ENCODE results near the gene INSR.

INSR gene

DNA sequence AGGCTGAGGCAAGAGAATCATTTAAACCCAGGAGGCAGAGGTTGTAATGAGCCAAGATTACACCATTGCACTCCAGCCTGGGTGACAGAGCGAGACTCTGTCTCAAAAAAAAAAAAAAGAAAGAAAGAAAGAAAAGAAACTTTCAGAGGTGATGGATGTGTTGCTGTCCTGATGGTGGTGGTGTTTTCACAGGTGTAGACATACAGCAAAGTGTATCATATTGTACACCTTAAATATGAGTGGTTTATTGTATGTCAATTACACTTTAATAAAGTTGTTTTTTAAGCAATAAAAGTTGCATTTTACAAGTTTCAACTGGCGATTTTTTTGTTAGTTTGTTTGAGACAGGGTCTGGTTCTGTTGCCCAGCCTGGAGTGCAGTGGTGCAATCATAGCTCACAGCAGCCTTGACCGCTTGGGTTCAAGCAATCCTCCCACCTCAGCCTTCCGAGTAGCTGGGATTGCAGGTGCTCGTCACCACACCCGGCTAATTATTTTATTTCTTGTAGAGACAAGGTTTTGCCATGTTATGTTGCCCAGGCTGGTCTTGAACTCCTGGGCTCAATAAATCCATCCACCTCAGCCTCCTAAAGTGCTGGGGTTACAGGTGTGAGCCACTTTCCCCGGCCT, 13.5 kb upstream of the INSR start:
- no peak overlapping the region for H3K4me3 ChIP-seq (ENCODE audit: low read depth, low read length)
- TF ChIP-seq, protein P1, sequence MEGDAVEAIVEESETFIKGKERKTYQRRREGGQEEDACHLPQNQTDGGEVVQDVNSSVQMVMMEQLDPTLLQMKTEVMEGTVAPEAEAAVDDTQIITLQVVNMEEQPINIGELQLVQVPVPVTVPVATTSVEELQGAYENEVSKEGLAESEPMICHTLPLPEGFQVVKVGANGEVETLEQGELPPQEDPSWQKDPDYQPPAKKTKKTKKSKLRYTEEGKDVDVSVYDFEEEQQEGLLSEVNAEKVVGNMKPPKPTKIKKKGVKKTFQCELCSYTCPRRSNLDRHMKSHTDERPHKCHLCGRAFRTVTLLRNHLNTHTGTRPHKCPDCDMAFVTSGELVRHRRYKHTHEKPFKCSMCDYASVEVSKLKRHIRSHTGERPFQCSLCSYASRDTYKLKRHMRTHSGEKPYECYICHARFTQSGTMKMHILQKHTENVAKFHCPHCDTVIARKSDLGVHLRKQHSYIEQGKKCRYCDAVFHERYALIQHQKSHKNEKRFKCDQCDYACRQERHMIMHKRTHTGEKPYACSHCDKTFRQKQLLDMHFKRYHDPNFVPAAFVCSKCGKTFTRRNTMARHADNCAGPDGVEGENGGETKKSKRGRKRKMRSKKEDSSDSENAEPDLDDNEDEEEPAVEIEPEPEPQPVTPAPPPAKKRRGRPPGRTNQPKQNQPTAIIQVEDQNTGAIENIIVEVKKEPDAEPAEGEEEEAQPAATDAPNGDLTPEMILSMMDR (IDR thresholded peaks at IDR 0.05; ENCODE audit: low read depth, low read length), result no peak

DNA sequence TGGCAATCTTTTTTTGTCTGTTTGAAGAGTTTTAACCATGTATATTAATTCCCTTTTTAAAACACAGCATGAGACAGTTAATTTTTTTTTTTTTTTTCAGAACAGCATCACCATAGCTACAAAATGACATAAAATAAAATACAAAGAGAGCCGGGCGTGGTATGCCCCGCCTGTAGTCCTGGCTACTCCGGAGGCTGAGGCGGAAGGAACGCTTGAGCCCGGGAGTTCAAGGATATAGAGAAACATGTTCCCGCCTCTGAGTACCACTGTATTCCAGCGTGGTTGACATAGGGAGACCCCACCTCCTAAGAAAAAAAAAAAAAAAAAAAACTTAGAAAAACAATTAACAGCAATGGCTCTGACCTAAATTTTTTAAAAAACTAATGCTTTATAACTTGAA, 10.0 kb upstream of the INSR start:
- H3K4me3 ChIP-seq (ENCODE audit: low read depth, low read length), result no peak overlapping the region
- TF ChIP-seq, protein P1 (IDR thresholded peaks at IDR 0.05; ENCODE audit: low read depth, low read length), result no peak

- TF ChIP-seq, protein P1 (IDR thresholded peaks at IDR 0.05; ENCODE audit: low read depth, low read length), result no peak
Measured at GRCh38 chr19:7303470-7303869, 9.3 kb upstream of the INSR start.

GRCh38 chr19:7301525-7301924, 7.3 kb upstream of the INSR start:
- H3K4me3 ChIP-seq (ENCODE audit: low read depth, low read length), result no peak overlapping the region
- TF ChIP-seq, protein P1 (IDR thresholded peaks at IDR 0.05; ENCODE audit: low read depth, low read length), result no peak

More at GRCh38 chr19:7303470-7303869, 9.3 kb upstream of the INSR start:
- no peak overlapping the region for H3K4me3 ChIP-seq (ENCODE audit: low read depth, low read length)

DNA sequence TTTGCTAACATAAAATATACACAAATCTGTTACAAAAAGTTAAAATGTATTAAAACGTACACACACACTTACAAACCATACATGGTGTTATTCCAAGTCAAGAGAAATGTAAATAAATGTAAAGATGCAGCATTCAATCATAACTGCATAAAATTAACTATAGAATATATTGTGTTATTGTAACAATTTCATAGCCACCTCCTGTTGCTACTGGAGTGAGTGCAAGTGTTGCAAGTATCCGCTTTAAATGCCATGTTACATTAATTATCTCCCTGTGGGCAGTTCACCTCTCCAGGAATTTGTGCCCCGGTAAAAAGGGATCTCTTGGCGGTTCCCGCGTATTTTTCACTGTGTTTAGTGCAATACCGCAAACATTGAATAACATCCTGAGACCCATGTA, 3.5 kb upstream of the INSR start:
- H3K4me3 ChIP-seq (ENCODE audit: low read depth, low read length), result no peak overlapping the region

DNA sequence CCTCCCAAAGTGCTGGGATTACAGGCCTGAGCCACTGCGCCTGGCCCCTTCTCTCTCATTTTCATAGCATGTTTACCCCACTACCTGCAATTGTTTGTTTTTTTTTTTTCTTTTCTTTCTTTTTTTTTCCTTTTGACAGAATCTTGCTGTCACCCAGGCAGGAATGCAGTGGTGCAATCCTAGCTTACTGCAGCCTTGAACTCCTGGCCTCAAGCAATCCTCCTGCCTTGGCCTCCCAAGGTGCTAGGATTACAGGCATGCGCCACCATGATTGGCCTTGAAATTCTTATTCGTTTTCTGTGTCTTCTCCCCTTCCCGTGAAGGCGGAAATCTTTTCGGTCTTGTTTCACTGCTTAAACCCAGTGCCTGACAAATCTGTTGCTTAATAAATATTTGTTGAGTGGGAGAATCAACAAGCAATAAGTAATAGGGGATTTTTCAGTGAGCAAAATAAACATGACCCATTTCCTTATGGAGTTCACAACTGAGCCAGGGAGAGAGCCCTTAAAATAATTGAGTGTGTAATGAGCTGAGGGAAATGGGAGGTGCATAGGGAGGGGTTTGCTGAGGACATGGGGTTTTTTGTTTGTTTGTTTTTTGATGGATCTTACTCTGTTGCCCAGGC, 1.8 kb upstream of the INSR start:
- no peak overlapping the region for H3K4me3 ChIP-seq (ENCODE audit: low read depth, low read length)
- TF ChIP-seq, protein P1 (IDR thresholded peaks at IDR 0.05; ENCODE audit: low read depth, low read length), result no peak

More for the DNA sequence above, 3.5 kb upstream of the INSR start:
- TF ChIP-seq, protein P1 (IDR thresholded peaks at IDR 0.05; ENCODE audit: low read depth, low read length), result no peak

DNA sequence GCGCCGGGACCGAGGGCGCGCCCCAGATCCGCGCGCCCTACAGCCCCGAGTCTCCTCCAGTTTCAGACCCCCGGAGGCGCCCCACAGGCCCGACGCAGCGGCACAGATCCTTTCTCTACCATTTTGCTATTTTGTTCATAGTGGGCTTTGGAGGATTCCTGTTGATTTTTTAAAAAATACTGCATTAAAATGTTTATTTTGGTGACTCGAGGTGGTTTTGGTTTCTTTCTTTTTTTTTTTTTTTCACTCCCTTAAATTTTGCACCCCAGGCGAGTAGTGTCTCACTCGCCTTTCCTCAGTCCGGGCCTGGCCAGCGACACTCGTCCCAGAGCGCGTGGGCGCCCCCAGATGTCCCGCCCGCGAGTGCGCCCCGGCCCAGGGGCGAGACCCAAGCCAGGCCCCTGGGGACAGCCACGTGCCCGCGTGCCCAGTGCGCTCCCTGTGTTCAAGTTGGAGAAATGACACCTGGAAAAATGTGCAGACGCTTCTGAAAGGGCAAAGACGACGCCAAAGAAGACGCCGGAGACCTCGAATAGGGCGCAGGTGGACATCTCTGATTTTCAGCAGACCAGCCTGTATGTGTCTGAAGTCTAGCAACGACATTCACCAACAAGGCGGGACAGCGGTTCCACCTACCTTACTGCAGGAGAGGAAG, 471 bp upstream of the INSR start:
- TF ChIP-seq, protein P1 (IDR thresholded peaks at IDR 0.05; ENCODE audit: low read depth, low read length), result no peak
- peak overlapping the region; percentile 62 for H3K4me3 ChIP-seq (ENCODE audit: low read depth, low read length)
